ENCODE data around the gene PARP11.
"Not testable (repeated sequence)": the region's sequence is repeated elsewhere in the genome, so short reads cannot be mapped to it uniquely, and the experiment has no call there.

PARP11 gene

GRCh38 chr12:3882896-3883564 lies 9.8 kb upstream of the PARP11 start:
- peak; percentile 13 for DNase-seq

DNA sequence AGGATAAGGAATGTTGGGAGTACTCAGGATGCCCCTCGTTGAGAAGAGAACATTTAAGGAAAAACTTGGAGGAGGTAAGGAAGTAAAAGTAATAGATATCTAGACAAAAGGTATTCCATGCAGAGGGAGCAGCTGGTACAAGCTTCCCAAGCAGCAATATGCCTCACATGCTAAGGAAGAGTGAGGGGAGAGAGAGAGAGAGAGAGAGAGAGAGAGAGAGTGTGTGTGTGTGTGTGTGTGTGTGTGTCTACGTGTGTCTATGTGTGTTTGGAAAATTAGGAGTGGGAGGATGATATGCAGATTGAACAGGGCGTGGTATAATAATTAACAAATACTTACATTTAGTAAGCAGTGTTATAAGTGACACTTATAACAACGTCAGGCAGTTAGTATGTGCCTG lies 9.2 kb upstream of the PARP11 start:
- DNase-seq, result no peak

DNA sequence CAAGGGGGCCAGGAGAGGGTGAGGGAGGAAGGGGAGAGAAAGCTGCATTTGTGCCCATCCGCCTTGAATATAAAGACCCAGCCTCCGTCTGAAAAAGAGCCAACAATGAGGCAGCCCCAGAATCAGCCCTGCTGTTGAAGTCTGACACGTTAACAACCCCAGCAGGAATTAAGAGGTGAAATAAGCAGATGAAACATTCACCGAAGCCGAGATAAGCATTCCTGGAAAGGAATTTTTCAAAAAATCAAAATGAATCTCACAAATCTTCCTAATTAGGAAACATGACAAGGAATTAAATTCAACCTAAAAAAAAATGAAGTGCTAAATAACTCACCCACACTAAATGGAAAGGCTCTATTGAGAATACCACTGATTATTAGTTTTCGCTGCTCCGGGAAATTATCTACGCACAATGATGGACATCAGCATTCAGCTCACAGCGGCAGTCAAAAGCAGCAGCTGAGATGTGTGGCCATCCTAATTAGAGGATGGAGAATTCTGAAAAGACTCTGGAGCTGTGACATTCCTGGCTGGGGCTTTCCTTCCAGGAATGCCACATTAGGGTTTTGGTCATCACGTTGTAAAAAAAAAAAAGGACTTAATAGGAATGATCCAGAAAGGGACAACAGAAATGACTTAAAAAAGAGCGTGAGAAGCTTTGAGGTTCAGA lies 8.2 kb upstream of the PARP11 start:
- no peak for DNase-seq

- no peak for DNase-seq
Observed at GRCh38 chr12:3879846-3880245, 6.6 kb upstream of the PARP11 start.

DNA sequence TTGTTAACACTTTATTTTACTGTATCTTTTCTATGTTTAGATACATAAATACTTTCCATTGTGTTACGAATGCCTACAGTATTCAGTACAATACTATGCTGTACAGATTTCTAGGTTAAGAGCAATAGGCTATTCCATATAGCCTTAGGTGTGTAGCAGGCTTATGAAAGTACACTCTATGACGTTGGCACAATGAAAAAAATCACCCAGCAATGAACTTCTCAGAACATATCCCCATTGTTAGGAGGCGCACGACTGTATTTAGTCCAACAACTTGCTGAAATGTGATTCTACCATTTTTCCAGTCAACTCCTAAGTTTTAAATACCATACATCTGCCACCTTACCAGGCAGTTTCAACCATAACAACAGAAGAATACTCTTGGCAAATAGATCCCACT lies 1.8 kb downstream of the PARP11 start:
- DNase-seq, result no peak

DNA sequence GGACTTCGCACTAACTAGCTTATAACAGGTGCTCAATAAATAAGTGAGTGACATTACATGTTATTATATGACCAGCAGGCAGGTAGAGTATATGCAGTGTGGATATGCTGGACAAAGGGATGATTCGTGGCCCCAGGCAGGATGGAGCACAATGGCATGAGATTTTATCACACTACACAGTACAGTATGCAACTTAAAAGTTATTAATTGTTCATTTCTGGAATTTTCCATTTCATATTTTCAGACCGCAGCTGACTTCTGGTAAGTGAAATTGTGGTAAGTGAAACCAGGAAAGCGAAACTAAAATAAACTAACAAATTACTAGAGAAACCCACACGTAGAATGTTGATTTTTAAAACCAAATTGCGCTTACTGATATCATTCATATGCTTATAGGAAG lies 3.3 kb downstream of the PARP11 start:
- no peak for DNase-seq

DNA sequence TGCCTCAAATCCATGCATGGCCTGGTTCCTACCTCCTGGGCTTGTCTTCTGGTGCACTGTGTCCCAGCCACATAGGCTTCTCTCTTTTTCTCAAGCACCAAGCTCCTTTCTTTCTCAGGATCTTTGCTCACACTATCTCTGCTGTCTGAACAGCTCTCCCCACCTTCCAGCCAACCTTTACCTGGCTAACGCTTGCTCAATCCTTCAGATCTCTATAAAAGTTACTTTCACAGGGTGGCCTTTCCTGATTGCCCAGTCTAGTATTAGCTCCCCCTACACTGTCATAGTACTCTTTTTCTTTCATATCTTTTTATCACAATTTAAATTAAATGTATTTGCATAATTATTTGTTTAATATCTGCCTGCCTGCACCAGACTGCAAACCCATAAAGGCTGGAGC lies 3.8 kb downstream of the PARP11 start:
- DNase-seq, result no peak

DNA sequence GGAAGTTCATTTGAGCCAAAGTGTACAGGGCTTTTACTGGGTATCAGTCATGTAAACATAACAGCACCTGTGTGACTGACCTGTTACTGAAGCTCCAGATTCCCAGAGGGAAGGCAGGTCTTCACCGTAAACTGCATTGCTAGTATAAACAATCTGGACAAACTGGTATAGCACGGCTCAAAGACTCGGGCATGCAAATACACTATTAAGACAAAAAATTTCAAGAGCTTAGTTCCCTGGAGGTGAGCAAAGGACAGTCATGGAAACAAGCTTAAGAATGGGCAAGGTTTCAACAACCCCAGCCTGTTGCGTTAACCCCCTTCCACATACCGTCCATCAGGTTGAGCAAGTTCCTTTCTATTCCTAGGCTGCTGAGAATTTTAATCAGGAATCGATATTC lies 9.4 kb downstream of the PARP11 start:
- no peak for DNase-seq

GRCh38 chr12:3842517-3842916 lies 30.7 kb downstream of the PARP11 start:
- DNase-seq, result no peak

DNA sequence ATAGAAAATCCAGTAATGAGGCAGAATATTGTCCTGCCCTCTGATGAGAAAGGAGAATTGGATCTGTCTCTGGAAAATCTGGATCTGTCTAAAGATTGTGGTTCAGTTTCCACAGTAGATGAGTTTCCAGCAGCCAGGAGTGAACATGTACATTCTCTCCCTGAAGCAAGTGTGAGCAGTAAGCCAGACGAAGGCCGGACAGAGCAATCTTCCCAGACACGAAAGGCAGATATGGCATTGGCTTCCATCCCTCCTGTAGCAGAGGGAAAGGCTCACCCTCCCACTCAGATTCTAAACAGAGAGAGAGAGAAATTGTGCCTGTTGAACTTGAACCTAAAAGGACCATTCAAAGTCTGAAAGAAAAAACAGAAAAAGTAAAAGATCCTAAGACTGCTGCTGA lies 31.4 kb downstream of the PARP11 start:
- no peak for DNase-seq

DNA sequence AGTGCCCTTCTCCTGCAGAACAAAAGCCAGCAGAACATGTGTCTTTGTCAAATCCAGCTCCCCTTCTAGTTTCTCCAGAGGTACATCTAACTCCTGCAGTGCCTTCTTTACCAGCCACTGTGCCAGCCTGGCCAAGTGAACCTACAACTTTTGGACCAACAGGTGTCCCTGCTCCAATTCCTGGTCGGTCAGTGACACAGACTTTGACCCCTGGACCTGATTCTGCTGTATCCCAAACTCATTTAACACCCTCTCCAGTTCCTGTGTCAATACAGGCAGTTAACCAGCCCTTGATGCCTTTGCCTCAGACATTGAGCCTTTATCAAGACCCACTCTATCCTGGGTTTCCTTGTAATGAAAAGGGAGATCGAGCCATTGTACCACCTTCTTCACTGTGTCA lies 32.4 kb downstream of the PARP11 start:
- DNase-seq, result not testable (repeated sequence)

GRCh38 chr12:3839745-3840144 lies 33.5 kb downstream of the PARP11 start:
- DNase-seq, result not testable (repeated sequence)

DNA sequence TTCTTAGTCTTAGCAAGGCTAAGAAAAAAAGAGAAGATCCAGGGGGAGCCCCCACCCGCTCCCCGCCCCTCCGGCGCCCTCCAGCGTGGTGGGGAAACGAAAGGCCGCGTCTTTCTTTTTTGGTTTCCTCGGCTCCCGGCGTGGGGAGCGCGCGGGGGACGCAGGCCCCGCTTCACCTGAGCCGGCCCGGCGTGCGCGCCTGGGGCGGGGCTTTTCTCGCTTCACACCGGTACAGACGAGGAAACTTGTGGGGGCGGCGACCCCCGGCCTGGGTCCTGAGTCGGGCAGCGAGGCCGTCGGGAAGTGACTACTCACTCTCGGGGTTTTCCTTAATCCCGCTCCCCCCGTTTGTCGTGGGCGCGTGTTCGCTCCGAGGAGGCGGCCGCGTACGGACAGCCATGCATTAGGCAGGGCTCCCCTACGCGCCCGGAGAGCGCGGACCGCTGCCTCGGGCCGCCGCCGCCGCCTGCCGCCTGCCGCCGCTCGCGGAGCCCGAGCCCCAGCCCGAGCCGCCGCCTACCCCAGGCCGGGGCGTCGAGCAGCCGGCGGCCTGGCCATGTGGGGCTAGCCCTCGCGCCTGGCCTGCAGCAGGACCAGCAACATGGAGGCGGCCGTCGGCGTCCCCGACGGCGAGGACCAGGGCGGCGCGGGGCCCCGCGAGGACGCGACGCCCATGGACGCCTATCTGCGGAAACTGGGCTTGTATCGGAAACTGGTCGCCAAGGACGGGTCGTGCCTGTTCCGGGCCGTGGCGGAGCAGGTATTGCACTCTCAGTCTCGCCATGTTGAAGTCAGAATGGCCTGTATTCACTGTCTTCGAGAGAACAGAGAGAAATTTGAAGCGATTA lies 34.3 kb downstream of the PARP11 start:
- DNase-seq, result not testable (repeated sequence)

DNA sequence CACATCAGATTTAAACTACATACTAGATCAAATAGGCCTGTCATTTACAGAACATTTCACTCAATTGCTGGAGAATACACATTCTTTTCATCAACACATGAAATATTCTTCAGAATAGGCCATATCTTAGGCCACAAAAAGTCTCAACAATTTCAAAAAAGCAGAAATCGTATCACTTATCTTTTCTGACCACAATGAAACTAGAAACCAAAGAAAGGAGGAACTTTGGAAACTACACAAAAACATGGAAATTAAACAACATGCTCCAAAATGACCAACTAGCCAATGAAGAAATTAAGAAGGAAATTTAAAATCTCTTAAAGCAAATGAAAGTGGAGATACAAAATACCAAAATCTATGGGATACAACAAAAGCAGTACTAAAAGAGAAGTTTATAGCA lies 35.1 kb downstream of the PARP11 start:
- DNase-seq, result no peak

DNA sequence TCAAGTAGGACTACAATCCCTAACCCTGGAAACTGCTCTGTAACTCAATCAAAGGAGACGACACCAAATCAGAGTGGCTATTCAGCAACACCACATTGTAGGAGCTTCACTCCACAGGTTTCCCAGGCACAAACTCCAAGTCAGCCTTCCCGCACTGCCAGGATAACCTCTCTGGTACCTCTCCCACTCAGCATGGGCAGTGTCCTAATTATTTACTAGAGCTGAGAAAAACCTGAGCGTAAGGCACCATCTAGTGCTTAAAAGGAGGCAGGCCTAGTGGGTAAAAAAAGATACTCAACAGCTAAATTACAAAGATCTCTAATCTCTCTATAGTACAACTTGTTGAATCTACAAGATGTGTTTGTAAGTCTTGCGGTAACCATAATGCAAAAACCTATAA lies 36.1 kb downstream of the PARP11 start:
- DNase-seq, result no peak

DNA sequence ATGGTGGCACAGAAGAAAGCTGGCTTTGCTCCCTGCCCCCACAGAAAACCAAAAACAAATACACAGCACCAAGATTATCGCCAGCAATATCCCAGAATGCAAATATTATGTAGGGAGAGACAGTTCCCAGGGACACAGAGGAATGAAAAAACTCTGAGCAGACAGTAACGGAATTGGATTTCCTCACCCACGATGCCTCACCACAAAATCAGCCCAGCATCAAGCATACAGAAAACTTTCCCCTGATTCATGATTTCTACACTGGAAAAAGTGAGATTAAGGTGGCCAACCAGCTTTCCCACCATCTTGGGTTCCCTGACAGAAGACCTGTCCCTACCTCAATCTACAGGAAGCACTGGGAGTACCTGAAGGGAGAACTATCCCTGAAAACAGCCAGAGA lies 36.6 kb downstream of the PARP11 start:
- DNase-seq, result no peak

- no peak for DNase-seq
Observed at GRCh38 chr12:3835914-3836313, 37.3 kb downstream of the PARP11 start.

- no peak for DNase-seq
Observed at GRCh38 chr12:3834774-3835173, 38.4 kb downstream of the PARP11 start.

DNA sequence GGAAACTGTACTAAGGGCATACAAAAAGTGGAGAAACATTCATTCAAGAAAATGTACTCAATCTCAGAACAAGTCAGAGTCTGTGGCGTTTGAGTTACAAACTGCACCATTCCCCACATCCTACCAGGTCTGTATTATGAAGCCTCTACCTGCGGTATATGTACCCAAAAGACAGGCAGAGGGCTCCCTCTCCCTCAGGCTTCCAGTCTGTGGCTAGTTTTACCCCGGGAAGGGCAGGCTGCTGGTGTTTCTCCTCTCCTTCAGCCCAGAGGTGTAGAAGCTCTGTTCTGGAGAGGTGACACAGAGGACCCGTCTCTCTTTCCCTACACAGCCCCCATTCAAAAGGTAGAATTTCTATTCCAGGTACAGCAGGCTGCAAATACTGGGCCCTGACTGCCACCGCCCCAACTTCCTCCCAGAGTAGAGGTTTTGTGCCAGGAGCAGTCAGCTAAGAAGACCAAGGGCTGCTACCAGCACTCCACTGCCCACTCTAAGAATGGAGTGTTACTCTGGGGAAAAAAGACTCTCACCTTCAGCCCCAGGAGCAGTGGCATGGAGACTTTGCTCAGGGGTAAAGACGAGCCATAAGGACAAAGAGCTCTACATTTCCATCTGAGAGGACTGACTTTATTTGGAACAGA lies 39.4 kb downstream of the PARP11 start:
- no peak for DNase-seq

DNA sequence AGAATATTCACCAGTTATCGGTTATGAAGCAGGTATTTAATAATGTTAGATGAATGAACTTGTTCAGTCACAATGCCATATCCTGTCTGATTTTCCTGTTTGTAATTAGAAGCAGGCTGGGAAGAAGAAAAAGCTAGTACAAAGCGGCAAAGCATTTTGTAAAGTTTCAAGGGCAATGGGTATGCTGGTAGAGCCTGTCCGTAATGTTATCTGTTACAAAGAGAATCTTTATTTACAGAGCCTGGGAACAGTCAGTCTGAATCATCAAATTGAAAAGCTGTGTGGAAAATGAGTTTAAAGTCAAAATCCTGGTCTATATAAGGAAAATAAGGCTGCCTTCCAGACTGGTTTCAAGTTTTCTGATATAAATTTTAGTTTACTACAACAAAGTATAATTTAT lies 40.5 kb downstream of the PARP11 start:
- DNase-seq, result peak; percentile 4

DNA sequence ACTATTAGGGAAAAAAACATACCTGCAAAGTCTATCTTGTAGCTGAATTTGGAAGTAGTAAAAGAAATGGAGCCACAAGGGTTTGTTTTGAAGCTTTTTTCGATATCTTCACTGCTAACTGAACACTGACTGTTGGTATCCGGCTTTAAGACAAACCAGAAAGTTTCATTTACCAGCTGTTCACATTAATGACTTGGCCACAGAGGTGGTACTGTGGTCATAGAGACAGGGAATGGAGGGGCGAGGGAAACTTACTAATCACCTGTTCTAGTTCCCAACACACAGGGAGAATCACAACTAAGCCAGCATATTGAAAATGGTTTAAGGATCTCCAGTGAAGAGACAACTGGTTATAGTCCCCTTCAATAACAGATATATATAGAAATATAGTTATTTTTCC lies 44.3 kb downstream of the PARP11 start:
- DNase-seq, result no peak

- DNase-seq, result no peak
Observed at GRCh38 chr12:3827301-3828000, 45.7 kb downstream of the PARP11 start.

- no peak for DNase-seq
Observed at GRCh38 chr12:3821441-3821840, 51.8 kb downstream of the PARP11 start.
